K562 (cell line): ENCODE measurements around the gene RARRES2. TPM values are rescaled to one million over a fixed set of nuclear protein-coding genes. Genes with fewer than 3 reads are reported as not detected.

ENCODE experiments used
- BACH1 ChIP-seq: fragments of 200-800 bp; sonication (Bioruptor generic); IDR thresholded peaks from 2 replicates; pipeline ENCODE4 v1.6.1; 2016; ENCODE audit warnings: missing genetic modification characterization, missing compliant biosample characterization
- CREBBP ChIP-seq: IDR thresholded peaks from one replicate; pipeline ENCODE4 v1.6.1; 2012; ENCODE audit warnings: low read depth, mild to moderate bottlenecking, control low read depth, inconsistent platforms, low read length
- FOS ChIP-seq: IDR thresholded peaks from 3 replicates; pipeline ENCODE4 v1.6.1; 2011; ENCODE audit not compliant: insufficient read length; ENCODE audit errors: extremely low read depth
- HNRNPLL ChIP-seq: fragments of 200-400 bp; formaldehyde crosslinking; IDR thresholded peaks from 2 replicates; pipeline ENCODE4 v1.6.1; 2017; ENCODE audit warnings: low read length, low read depth, mild to moderate bottlenecking; ENCODE audit not compliant: poor library complexity, severe bottlenecking
- KLF10 ChIP-seq: fragments of 250-450 bp; sonication (Bioruptor Pico); IDR thresholded peaks from 2 replicates; pipeline ENCODE4 v1.6.1; 2021; ENCODE audit warnings: matching md5 sums
- L3MBTL2 ChIP-seq: fragments of 450-650 bp; IDR thresholded peaks from 2 replicates; pipeline ENCODE4 v1.6.1; 2016; ENCODE audit warnings: mild to moderate bottlenecking, moderate library complexity
- MTA3 ChIP-seq: fragments of 450-650 bp; formaldehyde crosslinking; IDR thresholded peaks from 2 replicates; pipeline ENCODE4 v1.6.1; 2017; ENCODE audit warnings: mild to moderate bottlenecking, borderline replicate concordance
- POU5F1 ChIP-seq: fragments of 150-350 bp; IDR thresholded peaks from 2 replicates; pipeline ENCODE4 v1.6.1; 2014; ENCODE audit warnings: borderline replicate concordance, low read length, low read depth, mild to moderate bottlenecking; ENCODE audit not compliant: partially characterized antibody
- SOX6 ChIP-seq: fragments of 450-650 bp; IDR thresholded peaks from 2 replicates; pipeline ENCODE4 v1.6.1; 2014; ENCODE audit warnings: mild to moderate bottlenecking
- TCF7L2 ChIP-seq: fragments of 150-350 bp; IDR thresholded peaks from 2 replicates; pipeline ENCODE4 v1.6.1; 2016; ENCODE audit warnings: low read depth, mild to moderate bottlenecking, low read length, moderate library complexity
- TCFL5 ChIP-seq: fragments of 250-450 bp; sonication (Bioruptor Pico); conservative IDR thresholded peaks from 2 replicates; pipeline ENCODE4 v1.6.1; 2021; ENCODE audit warnings: mild to moderate bottlenecking, moderate library complexity, matching md5 sums
- TEAD4 ChIP-seq, 2 experiments: sonication (generic) in 1 of 2; formaldehyde crosslinking in 1 of 2; IDR thresholded peaks; 2 replicates each; pipeline versions ENCODE4 v1.6.1 to v1.8.0; 2012 to 2022; ENCODE audit warnings: borderline replicate concordance in 1 of 2, inconsistent platforms in 1 of 2, low read length in 1 of 2, mild to moderate bottlenecking in 1 of 2, missing genetic modification reagents in 1 of 2
- TOE1 ChIP-seq, 2 experiments: fragments of 450-650 bp in 1 of 2; sonication (generic) in 1 of 2; formaldehyde crosslinking in 1 of 2; IDR thresholded peaks; 2 replicates each; pipeline versions ENCODE4 v1.7.1 to v1.8.0; 2016 to 2022; ENCODE audit warnings: borderline replicate concordance in 2 of 2, mild to moderate bottlenecking in 2 of 2, antibody characterized with exemption in 1 of 2, inconsistent platforms in 1 of 2, low read depth in 1 of 2, missing genetic modification reagents in 1 of 2, moderate library complexity in 1 of 2
- ZFX ChIP-seq: sonication (generic); formaldehyde crosslinking; IDR thresholded peaks from 2 replicates; pipeline ENCODE4 v1.8.0; 2022; ENCODE audit warnings: mild to moderate bottlenecking, missing genetic modification reagents, moderate library complexity
- ZNF41 ChIP-seq: fragments of 250-450 bp; sonication (Bioruptor Pico); conservative IDR thresholded peaks from 2 replicates; pipeline ENCODE4 v1.4.0; 2020; ENCODE audit warnings: mild to moderate bottlenecking
- ZNF551 ChIP-seq: fragments of 250-450 bp; sonication (Bioruptor Pico); IDR thresholded peaks from 2 replicates; pipeline ENCODE4 v1.5.0; 2021; ENCODE audit warnings: mild to moderate bottlenecking, moderate library complexity
- polyA plus RNA-seq, 8 experiments: library from polyadenylated mRNA; depleted of rRNA in 4 of 8; stranded (reverse) in 5 of 8; unstranded in 3 of 8; fragments of >200 nt; fragmentation: Nextera tagmentation in 2 of 8; fragmentation: Illumina TruSeq in 1 of 8; extraction: Ambion mirVana in 2 of 8; extraction: Trizol in 1 of 8; gene quantifications; 2 replicates each; pipeline versions ENCODE4 v1.2.1 to v1.2.3, GENCODE V29; 2011 to 2014; ENCODE audit warnings: inconsistent platforms in 1 of 8, missing spikeins in 1 of 8
- total RNA-seq, 7 experiments: library from RNA; depleted of rRNA in 6 of 7; stranded (reverse); fragments of >200 nt in 6 of 7; fragmentation: Illumina TruSeq in 2 of 7; extraction: Trizol in 2 of 7; gene quantifications; 2 replicates each; pipeline versions ENCODE4 v1.2.1 to v1.2.3, GENCODE V29; 2011 to 2021; ENCODE audit warnings: low replicate concordance in 1 of 7
- TF ChIP-seq, protein P1 (sequence below): sonication (generic); IDR thresholded peaks from 2 replicates; pipeline ENCODE4 v1.6.1; 2016
- TF ChIP-seq, protein P2 (sequence below): fragments of 450-650 bp; formaldehyde crosslinking; IDR thresholded peaks from 2 replicates; pipeline ENCODE4 v1.4.0; 2020; ENCODE audit warnings: mild to moderate bottlenecking
- TF ChIP-seq, protein P3 (sequence below): fragments of 250-450 bp; sonication (Bioruptor Pico); IDR thresholded peaks from 2 replicates; pipeline ENCODE4 v1.4.0; 2020; ENCODE audit warnings: mild to moderate bottlenecking, moderate library complexity
- TF ChIP-seq, protein P4 (sequence below), 2 experiments: fragments of 450-650 bp; IDR thresholded peaks; 2 replicates each; pipeline ENCODE4 v1.6.1; 2016
- TF ChIP-seq, protein P5 (sequence below): fragments of 250-450 bp; sonication (Bioruptor Pico); IDR thresholded peaks from 2 replicates; pipeline ENCODE4 v1.5.0; 2020; ENCODE audit warnings: mild to moderate bottlenecking

The RARRES2 gene
- total and polyA plus RNA-seq, 9 of the 15 experiments (the other 6 are each of a cell fraction or from before 2014, with no cell fraction given) = 0.11 to 1.7 (median 0.23) TPM; not detected in 6

DNA sequence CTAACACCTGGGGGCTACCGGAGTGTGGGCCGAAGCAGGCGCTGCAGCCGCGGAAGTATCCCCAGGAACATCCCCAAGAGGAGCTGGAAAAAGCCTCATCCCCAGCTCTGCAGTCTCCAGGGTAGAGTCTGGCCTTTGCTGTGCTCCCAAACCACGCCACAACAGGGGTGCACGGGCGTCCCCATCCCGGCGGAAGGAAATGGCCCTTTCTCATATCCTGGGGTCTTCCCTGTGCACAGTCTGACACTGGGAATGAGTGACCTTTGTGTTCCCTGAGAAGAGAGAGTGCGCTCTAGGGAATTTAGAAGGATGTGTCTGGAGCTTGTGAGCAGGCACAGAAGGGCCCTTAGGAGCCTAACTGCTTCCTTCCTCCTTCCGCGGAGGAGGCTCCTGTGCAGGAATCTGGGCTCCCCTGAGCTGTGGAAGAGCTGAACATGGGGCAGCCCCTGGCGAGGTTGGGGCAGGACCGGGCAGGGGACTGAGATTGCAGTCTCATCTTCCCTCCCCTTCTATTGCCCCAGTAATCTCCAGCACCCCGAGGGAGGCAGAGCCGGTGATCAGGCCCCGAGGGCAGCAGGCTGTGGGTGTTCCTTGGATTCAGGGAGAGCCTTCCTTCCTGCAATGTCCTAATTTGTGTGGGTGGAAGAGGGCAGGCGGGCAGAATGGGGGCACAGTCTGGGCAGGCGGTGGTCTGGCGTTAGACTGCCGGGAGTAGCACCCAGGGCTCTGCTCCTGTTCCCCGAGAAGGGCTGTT lies 28.5 kb upstream of the RARRES2 start (continued):
- TF ChIP-seq, protein P1, sequence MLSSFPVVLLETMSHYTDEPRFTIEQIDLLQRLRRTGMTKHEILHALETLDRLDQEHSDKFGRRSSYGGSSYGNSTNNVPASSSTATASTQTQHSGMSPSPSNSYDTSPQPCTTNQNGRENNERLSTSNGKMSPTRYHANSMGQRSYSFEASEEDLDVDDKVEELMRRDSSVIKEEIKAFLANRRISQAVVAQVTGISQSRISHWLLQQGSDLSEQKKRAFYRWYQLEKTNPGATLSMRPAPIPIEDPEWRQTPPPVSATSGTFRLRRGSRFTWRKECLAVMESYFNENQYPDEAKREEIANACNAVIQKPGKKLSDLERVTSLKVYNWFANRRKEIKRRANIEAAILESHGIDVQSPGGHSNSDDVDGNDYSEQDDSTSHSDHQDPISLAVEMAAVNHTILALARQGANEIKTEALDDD = no peak
- TF ChIP-seq, protein P2, sequence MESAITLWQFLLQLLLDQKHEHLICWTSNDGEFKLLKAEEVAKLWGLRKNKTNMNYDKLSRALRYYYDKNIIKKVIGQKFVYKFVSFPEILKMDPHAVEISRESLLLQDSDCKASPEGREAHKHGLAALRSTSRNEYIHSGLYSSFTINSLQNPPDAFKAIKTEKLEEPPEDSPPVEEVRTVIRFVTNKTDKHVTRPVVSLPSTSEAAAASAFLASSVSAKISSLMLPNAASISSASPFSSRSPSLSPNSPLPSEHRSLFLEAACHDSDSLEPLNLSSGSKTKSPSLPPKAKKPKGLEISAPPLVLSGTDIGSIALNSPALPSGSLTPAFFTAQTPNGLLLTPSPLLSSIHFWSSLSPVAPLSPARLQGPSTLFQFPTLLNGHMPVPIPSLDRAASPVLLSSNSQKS (CRISPR knock-in tag) = no peak
- TF ChIP-seq SOX6 = no peak
- TF ChIP-seq L3MBTL2 = no peak
- TF ChIP-seq ZNF551 (CRISPR knock-in tag) = no peak
- TF ChIP-seq TOE1 (IDR thresholded peaks at IDR 0.05; ENCODE audit: borderline replicate concordance) = 0 out of 2 replicates have a peak, but pooled peaks have one; percentile 4
- peak; percentile 45 for TF ChIP-seq TOE1 (CRISPR knock-in tag; IDR thresholded peaks at IDR 0.05; ENCODE audit: borderline replicate concordance, low read depth)
- TF ChIP-seq CREBBP = no peak
- TF ChIP-seq, protein P3, sequence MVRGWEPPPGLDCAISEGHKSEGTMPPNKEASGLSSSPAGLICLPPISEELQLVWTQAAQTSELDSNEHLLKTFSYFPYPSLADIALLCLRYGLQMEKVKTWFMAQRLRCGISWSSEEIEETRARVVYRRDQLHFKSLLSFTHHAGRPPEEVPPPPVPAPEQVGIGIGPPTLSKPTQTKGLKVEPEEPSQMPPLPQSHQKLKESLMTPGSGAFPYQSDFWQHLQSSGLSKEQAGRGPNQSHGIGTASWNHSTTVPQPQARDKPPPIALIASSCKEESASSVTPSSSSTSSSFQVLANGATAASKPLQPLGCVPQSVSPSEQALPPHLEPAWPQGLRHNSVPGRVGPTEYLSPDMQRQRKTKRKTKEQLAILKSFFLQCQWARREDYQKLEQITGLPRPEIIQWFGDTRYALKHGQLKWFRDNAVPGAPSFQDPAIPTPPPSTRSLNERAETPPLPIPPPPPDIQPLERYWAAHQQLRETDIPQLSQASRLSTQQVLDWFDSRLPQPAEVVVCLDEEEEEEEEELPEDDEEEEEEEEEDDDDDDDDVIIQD (CRISPR knock-in tag) = no peak
- TF ChIP-seq MTA3 = no peak
- TF ChIP-seq ZNF41 (CRISPR knock-in tag) = no peak
- TF ChIP-seq HNRNPLL = peak; percentile 26
- no peak for TF ChIP-seq FOS
- TF ChIP-seq, protein P4, sequence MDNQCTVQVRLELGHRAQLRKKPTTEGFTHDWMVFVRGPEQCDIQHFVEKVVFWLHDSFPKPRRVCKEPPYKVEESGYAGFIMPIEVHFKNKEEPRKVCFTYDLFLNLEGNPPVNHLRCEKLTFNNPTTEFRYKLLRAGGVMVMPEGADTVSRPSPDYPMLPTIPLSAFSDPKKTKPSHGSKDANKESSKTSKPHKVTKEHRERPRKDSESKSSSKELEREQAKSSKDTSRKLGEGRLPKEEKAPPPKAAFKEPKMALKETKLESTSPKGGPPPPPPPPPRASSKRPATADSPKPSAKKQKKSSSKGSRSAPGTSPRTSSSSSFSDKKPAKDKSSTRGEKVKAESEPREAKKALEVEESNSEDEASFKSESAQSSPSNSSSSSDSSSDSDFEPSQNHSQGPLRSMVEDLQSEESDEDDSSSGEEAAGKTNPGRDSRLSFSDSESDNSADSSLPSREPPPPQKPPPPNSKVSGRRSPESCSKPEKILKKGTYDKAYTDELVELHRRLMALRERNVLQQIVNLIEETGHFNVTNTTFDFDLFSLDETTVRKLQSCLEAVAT (IDR thresholded peaks at IDR 0.05) = no peak
- TF ChIP-seq POU5F1 = no peak
- TF ChIP-seq, protein P5, sequence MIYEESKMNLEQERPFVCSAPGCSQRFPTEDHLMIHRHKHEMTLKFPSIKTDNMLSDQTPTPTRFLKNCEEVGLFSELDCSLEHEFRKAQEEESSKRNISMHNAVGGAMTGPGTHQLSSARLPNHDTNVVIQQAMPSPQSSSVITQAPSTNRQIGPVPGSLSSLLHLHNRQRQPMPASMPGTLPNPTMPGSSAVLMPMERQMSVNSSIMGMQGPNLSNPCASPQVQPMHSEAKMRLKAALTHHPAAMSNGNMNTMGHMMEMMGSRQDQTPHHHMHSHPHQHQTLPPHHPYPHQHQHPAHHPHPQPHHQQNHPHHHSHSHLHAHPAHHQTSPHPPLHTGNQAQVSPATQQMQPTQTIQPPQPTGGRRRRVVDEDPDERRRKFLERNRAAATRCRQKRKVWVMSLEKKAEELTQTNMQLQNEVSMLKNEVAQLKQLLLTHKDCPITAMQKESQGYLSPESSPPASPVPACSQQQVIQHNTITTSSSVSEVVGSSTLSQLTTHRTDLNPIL = no peak
- no peak; the same call in 1 of the 2 replicates for TF ChIP-seq ZFX (CRISPR knock-in tag)
- no peak for TF ChIP-seq KLF10 (CRISPR knock-in tag)
- TF ChIP-seq TCFL5 (CRISPR knock-in tag) = no peak
- no peak for TF ChIP-seq TCF7L2
- no peak for TF ChIP-seq BACH1 (tag)
- TF ChIP-seq TEAD4 (IDR thresholded peaks at IDR 0.05; ENCODE audit: low read length) = no peak
- TF ChIP-seq TEAD4 (CRISPR knock-in tag; IDR thresholded peaks at IDR 0.05; ENCODE audit: borderline replicate concordance) = no peak
